MCF 10A (cell line): ENCODE data around the gene CLEC3B. TPM values are rescaled to one million over a fixed set of nuclear protein-coding genes. Genes with fewer than 3 reads are reported as not detected.

Source experiments
- BruUV-seq: library from RNA; stranded (reverse); fragments of 400-500 nt; replicated peaks from 2 replicates; lab custom pipeline; 2021; lab: Mats Ljungman, UMichigan
- CTCF ChIA-PET: fragments of 300-600 bp; sonication (Branson Sonifier 250); formaldehyde crosslinking; extraction: SDS; loops from one replicate; lab custom pipeline; 2021; ENCODE audit warnings: antibody characterized with exemption, inconsistent platforms; lab: Yijun Ruan, JAX
- POLR2A ChIA-PET: fragments of 300-600, 350-650 bp; sonication (Branson Sonifier 250); formaldehyde crosslinking; extraction: SDS; loops from one replicate; lab custom pipeline; 2020; ENCODE audit warnings: antibody characterized with exemption, inconsistent platforms; lab: Yijun Ruan, JAX
- DNase-seq: peaks from one replicate; pipeline ENCODE4 v3.0.0-alpha.2; 2018; ENCODE audit not compliant: unreplicated experiment
- H3K27ac Mint-ChIP-seq: one replicate; pipeline ENCODE4 v1.8.0; 2022; ENCODE audit warnings: mild to moderate bottlenecking, low read depth, mixed read lengths; ENCODE audit not compliant: unreplicated experiment
- H3K27me3 Mint-ChIP-seq: one replicate; pipeline ENCODE4 v1.8.0; 2022; ENCODE audit warnings: mixed read lengths; ENCODE audit not compliant: insufficient read depth, unreplicated experiment
- H3K36me3 Mint-ChIP-seq: one replicate; pipeline ENCODE4 v1.8.0; 2022; ENCODE audit warnings: mild to moderate bottlenecking, moderate library complexity, mixed read lengths; ENCODE audit not compliant: insufficient read depth, unreplicated experiment
- H3K4me1 Mint-ChIP-seq: one replicate; pipeline ENCODE4 v1.8.0; 2022; ENCODE audit warnings: mixed read lengths; ENCODE audit not compliant: insufficient read depth, unreplicated experiment
- H3K4me3 Mint-ChIP-seq: one replicate; pipeline ENCODE4 v1.8.0; 2022; ENCODE audit warnings: mild to moderate bottlenecking, moderate library complexity, mixed read lengths; ENCODE audit not compliant: unreplicated experiment
- H3K9me3 Mint-ChIP-seq: one replicate; pipeline ENCODE4 v1.8.0; 2022; ENCODE audit warnings: mixed read lengths; ENCODE audit not compliant: unreplicated experiment
- intact Hi-C: fragments of 100-400 bp; cut with micrococcal nuclease; formaldehyde crosslinking; loops from 2 replicates; pipeline ENCODE4 v1.14.1; 2022
- total RNA-seq: library from RNA; stranded (reverse); gene quantifications from 2 replicates; pipeline ENCODE4 v1.2.3, GENCODE V29; 2022
- TF ChIP-seq, protein P1 (sequence below): fragments of 200-600 bp; IDR thresholded peaks from one replicate; pipeline ENCODE4 v1.8.0; 2022; ENCODE audit warnings: antibody characterized with exemption, mild to moderate bottlenecking; ENCODE audit not compliant: unreplicated experiment

Gene CLEC3B
- total RNA-seq, 1 experiment from 2014 or later = not detected

DNA sequence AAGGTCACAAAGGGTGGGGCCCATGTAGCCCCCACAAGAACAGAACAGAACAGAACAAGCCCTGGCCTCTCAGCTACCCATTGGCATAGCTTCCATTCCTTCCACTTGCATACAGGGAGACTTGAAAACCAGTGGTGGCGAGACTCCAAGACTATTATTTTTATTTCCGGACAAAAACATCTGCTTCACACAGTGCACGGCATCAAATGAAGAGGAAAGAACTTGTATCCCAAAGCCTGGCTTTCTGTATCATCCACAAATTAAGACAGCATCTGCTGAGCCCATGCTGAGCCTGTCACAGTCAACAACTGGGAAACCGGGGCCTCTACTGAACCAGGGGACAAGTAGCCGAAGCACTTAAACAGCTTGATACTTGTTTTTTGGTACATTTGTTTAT, 56.0 kb downstream of the CLEC3B start:
- intact Hi-C loops = no loop called here
- H3K27me3 Mint-ChIP-seq = no peaks in the 10 kb centered on the region
- CTCF ChIA-PET = no interaction called here
- TF ChIP-seq, protein P1, sequence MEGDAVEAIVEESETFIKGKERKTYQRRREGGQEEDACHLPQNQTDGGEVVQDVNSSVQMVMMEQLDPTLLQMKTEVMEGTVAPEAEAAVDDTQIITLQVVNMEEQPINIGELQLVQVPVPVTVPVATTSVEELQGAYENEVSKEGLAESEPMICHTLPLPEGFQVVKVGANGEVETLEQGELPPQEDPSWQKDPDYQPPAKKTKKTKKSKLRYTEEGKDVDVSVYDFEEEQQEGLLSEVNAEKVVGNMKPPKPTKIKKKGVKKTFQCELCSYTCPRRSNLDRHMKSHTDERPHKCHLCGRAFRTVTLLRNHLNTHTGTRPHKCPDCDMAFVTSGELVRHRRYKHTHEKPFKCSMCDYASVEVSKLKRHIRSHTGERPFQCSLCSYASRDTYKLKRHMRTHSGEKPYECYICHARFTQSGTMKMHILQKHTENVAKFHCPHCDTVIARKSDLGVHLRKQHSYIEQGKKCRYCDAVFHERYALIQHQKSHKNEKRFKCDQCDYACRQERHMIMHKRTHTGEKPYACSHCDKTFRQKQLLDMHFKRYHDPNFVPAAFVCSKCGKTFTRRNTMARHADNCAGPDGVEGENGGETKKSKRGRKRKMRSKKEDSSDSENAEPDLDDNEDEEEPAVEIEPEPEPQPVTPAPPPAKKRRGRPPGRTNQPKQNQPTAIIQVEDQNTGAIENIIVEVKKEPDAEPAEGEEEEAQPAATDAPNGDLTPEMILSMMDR = no peak
- DNase-seq = no peak
- no TSS peak for BruUV-seq
- H3K4me3 Mint-ChIP-seq = no peak overlapping the region
- POLR2A ChIA-PET = interaction anchor here (0.6 kb wide), 1 partner anchor 27 kb away, joined by 3 read pairs; no protein-coding TSS in a partner anchor
- H3K4me1 Mint-ChIP-seq = peaks cover 6% of the 10 kb centered on the region
- no peaks in the 10 kb centered on the region for H3K9me3 Mint-ChIP-seq
- peaks cover 55% of the 10 kb centered on the region for H3K36me3 Mint-ChIP-seq
- H3K27ac Mint-ChIP-seq = no peak overlapping the region

DNA sequence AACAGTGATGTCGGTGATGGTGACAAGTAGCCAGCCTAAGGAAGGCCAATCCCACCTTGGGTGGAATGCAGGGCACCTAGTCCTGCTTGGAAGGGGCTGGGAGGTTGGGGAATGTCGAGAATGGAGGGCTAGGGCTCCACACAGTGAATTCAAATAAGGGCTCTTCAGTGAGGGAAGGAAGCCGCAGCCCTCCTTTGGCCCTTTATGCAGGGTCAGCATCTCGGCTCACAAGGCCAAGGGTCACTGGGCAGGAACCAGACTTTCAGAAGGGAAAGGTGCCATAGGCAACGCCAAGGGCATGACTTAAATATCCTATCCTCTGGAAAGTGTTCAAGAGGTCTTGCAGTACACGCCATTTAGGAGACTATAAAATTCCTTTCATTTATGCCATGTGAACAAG, 56.9 kb downstream of the CLEC3B start:
- no peak overlapping the region for H3K4me3 Mint-ChIP-seq
- ChIA-PET POLR2A (interaction anchor here (0.7 kb wide), 1 partner anchor 36 kb away, joined by 4 read pairs; no protein-coding TSS in a partner anchor), CTCF (interaction anchor here (0.6 kb wide), 1 partner anchor 132 kb away, joined by 4 read pairs; no protein-coding TSS in a partner anchor)
- TF ChIP-seq, protein P1 = no peak
- no peak overlapping the region for H3K27ac Mint-ChIP-seq
- H3K4me1 Mint-ChIP-seq = peaks cover 6% of the 10 kb centered on the region
- intact Hi-C loops = no loop called here
- H3K9me3 Mint-ChIP-seq = no peaks in the 10 kb centered on the region
- peaks cover 64% of the 10 kb centered on the region for H3K36me3 Mint-ChIP-seq
- no peaks in the 10 kb centered on the region for H3K27me3 Mint-ChIP-seq
- DNase-seq = no peak
- BruUV-seq = no TSS peak

DNA sequence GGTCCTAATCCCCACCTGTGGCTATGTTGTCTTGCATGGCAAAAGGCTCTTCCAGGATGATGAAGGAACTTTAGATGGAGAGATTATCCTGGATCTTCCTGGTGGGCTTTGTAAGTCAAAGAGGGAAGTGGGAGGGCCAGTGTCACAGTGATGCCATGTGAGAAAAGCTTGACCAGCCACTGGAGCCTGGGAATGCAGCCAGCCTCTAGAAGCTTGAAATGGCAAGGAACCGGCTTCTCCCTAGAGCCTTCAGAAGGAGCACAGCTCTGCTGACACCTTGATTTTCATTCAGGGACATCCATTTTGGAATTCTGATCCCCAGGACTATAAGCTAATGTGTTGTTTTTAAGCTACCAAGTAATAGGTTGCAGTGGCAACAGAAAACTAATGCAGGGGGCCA, 58.3 kb downstream of the CLEC3B start:
- no peaks in the 10 kb centered on the region for H3K27me3 Mint-ChIP-seq
- intact Hi-C loops = no loop called here
- BruUV-seq = no TSS peak
- ChIA-PET POLR2A (interaction anchor here (0.6 to 1.1 kb wide), 2 partner anchors 29 to 246 kb away, joined by 3 to 4 read pairs; no protein-coding TSS in a partner anchor), CTCF (interaction anchor here (2.1 kb wide), 1 partner anchor 126 kb away, joined by 7 read pairs; no protein-coding TSS in a partner anchor)
- no peaks in the 10 kb centered on the region for H3K9me3 Mint-ChIP-seq
- TF ChIP-seq, protein P1 = no peak
- H3K36me3 Mint-ChIP-seq = peaks cover 78% of the 10 kb centered on the region
- H3K4me3 Mint-ChIP-seq = no peak overlapping the region
- DNase-seq = no peak
- peaks cover 6% of the 10 kb centered on the region for H3K4me1 Mint-ChIP-seq
- H3K27ac Mint-ChIP-seq = no peak overlapping the region

DNA sequence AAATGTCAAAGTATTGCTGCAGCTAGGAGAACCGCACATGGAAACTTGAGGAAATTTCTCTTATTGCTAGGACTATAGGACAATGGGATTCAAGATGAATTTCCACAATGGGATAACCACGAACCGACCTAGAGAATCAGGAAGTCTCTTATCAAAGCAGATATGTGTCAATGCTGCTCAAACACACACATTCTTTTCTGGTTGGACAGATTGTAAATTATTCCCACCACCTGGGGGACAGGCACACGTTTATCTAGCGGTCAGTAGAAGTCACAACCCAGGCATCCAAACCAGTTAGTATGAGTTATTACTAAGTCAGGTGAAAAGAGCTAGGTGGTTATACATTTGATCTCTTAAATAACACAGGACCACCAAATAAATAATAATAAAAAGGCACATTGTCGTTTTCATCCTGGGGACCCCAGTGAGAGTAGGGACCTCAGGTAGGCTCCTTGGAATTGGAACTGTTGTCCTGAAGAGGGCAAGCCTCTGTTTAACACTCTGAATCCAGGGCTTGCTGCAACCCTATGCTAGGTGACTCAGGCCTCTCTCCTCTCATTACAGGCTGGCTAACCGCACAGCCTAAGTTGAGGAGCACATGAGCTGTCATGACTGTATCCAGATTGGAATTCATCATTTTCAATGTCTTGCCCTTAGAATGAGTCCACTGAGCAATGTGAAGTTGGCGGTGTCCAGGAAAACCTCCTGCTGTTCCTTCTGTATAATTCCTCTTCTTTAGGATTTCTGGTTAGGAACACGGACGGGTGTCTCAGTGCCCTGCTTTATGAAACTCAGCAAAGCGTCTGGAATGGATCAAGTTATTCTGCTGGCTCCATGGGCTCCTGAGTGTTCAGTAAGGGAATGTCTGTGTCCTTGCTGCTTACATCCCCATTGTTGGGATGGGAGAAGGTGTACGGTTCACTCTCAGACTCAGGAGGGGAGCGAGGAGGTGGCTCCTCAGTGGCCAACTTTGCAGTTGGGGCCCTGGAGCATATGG, 59.0 kb downstream of the CLEC3B start:
- TSS peak; percentile 21 for BruUV-seq

More for the DNA sequence above, 59.0 kb downstream of the CLEC3B start:
- Mint-ChIP-seq H3K4me1 (peaks cover 6% of the 10 kb centered on the region), H3K36me3 (peaks cover 85% of the 10 kb centered on the region), H3K27ac (no peak overlapping the region), H3K27me3 (no peaks in the 10 kb centered on the region), H3K4me3 (no peak overlapping the region), H3K9me3 (no peaks in the 10 kb centered on the region)
- ChIA-PET POLR2A (interaction anchor here (1.5 kb wide), 1 partner anchor 35 kb away, joined by 4 read pairs; no protein-coding TSS in a partner anchor), CTCF (interaction anchor here (2.1 kb wide), 1 partner anchor 126 kb away, joined by 7 read pairs; no protein-coding TSS in a partner anchor)
- peak; percentile 52 for DNase-seq
- TF ChIP-seq, protein P1 = no peak
- intact Hi-C loops = no loop called here
